CD4-positive, alpha-beta T cell (primary cell): ENCODE measurements around the gene LGALSL. TPM values are rescaled to one million over a fixed set of nuclear protein-coding genes. Genes with fewer than 3 reads are reported as not detected.

ENCODE experiments used
- ATAC-seq: fragments of 200-7000 bp; cut with Tn5 transposase; one replicate; pipeline ENCODE4 v1.10.0; 2022; ENCODE audit warnings: mild to moderate bottlenecking; ENCODE audit not compliant: poor library complexity
- CTCF ChIA-PET: fragments of 350-600 bp; sonication (Branson Sonifier 250); formaldehyde crosslinking; loops from one replicate; lab custom pipeline; 2021; ENCODE audit warnings: antibody characterized with exemption, inconsistent platforms; lab: Charles Lee
- POLR2A ChIA-PET: fragments of 350-600 bp; sonication (Branson Sonifier 250); formaldehyde crosslinking; loops from one replicate; lab custom pipeline; 2021; ENCODE audit warnings: antibody characterized with exemption, inconsistent platforms; lab: Charles Lee
- DNase-seq, 14 experiments: peaks; one replicate each; pipeline ENCODE4 v3.0.0-alpha.2; 2013 to 2020; ENCODE audit warnings: mixed read lengths in 2 of 14
- H3K27ac ChIP-seq, 2 donors: one replicate each; pipeline versions ENCODE4 v1.5.1 to v1.7.0; 2013; ENCODE audit warnings: low read length in 2 of 2, low read depth in 1 of 2, mild to moderate bottlenecking in 1 of 2
- H3K27me3 ChIP-seq, 2 experiments: 1 replicate in 1 of 2; 2 replicates in 1 of 2; pipeline versions ENCODE4 v1.6.1 to v1.7.0; 2013; ENCODE audit warnings: low read length in 2 of 2, control low read depth in 1 of 2, mild to moderate bottlenecking in 1 of 2, moderate library complexity in 1 of 2; ENCODE audit not compliant: insufficient read depth in 2 of 2, control insufficient read depth in 1 of 2
- H3K36me3 ChIP-seq: one replicate; pipeline ENCODE4 v1.6.1; 2013; ENCODE audit warnings: low read length, control low read depth; ENCODE audit not compliant: insufficient read depth
- H3K4me1 ChIP-seq: one replicate; pipeline ENCODE4 v1.6.1; 2013; ENCODE audit warnings: low read length, control low read depth; ENCODE audit not compliant: insufficient read depth
- H3K4me3 ChIP-seq: one replicate; pipeline ENCODE4 v1.5.1; 2013; ENCODE audit warnings: mild to moderate bottlenecking, low read length, moderate library complexity
- H3K9me3 ChIP-seq, 2 experiments: 1 replicate in 1 of 2; 2 replicates in 1 of 2; pipeline versions ENCODE4 v1.6.1 to v1.7.0; 2013; ENCODE audit warnings: low read length in 2 of 2, mild to moderate bottlenecking in 2 of 2, control low read depth in 1 of 2, moderate library complexity in 1 of 2; ENCODE audit not compliant: control insufficient read depth in 1 of 2, insufficient read depth in 1 of 2
- H3K27ac Mint-ChIP-seq: one replicate; pipeline ENCODE4 v1.8.0; 2020; ENCODE audit warnings: mixed read lengths
- H3K27me3 Mint-ChIP-seq: one replicate; pipeline ENCODE4 v1.8.0; 2021; ENCODE audit warnings: mixed read lengths
- H3K36me3 Mint-ChIP-seq: one replicate; pipeline ENCODE4 v1.8.0; 2021; ENCODE audit warnings: low read depth, mixed read lengths
- H3K4me1 Mint-ChIP-seq: one replicate; pipeline ENCODE4 v1.8.0; 2021; ENCODE audit warnings: low read depth, mixed read lengths
- H3K4me3 Mint-ChIP-seq: one replicate; pipeline ENCODE4 v1.8.0; 2020; ENCODE audit warnings: mild to moderate bottlenecking, mixed read lengths
- H3K9me3 Mint-ChIP-seq: one replicate; pipeline ENCODE4 v1.8.0; 2020; ENCODE audit warnings: mixed read lengths
- intact Hi-C, 2 experiments: fragments of 100-400 bp; cut with DNase I in 1 of 2; cut with micrococcal nuclease in 1 of 2; formaldehyde crosslinking; loops; one replicate each; pipeline versions ENCODE4 v1.15.1 to v1.9.0; 2023 to 2025; cut with DNase I, micrococcal nuclease
- total RNA-seq, 174 experiments: library from RNA in 2 of 174; stranded (reverse) in 2 of 174; gene quantifications; one replicate each; pipeline ENCODE4 v1.2.3 and lab custom pipeline; 2021 to 2026
- TF ChIP-seq, protein P1 (sequence below): fragments of 200-600 bp; IDR thresholded peaks from one replicate; pipeline ENCODE4 v1.8.0; 2022; ENCODE audit warnings: antibody characterized with exemption, mild to moderate bottlenecking

The LGALSL gene
- total RNA-seq, 2 experiments from 2014 or later, result 0.22 to 0.31 TPM

- Histone ChIP-seq H3K27me3 (no peaks in the 10 kb centered on the region), H3K4me1 (peaks cover 2% of the 10 kb centered on the region), H3K9me3 (no peaks in the 10 kb centered on the region), H3K27ac (no peak overlapping the region), H3K36me3 (no peaks in the 10 kb centered on the region), H3K4me3 (no peak overlapping the region)
- H3K27me3 Mint-ChIP-seq, result no peaks in the 10 kb centered on the region
- DNase-seq (no peak), ATAC-seq (no peak)
- H3K9me3 Mint-ChIP-seq, result no peaks in the 10 kb centered on the region
- H3K27ac Mint-ChIP-seq, result no peak overlapping the region
- H3K4me1 Mint-ChIP-seq, result no peaks in the 10 kb centered on the region
- TF ChIP-seq, protein P1, sequence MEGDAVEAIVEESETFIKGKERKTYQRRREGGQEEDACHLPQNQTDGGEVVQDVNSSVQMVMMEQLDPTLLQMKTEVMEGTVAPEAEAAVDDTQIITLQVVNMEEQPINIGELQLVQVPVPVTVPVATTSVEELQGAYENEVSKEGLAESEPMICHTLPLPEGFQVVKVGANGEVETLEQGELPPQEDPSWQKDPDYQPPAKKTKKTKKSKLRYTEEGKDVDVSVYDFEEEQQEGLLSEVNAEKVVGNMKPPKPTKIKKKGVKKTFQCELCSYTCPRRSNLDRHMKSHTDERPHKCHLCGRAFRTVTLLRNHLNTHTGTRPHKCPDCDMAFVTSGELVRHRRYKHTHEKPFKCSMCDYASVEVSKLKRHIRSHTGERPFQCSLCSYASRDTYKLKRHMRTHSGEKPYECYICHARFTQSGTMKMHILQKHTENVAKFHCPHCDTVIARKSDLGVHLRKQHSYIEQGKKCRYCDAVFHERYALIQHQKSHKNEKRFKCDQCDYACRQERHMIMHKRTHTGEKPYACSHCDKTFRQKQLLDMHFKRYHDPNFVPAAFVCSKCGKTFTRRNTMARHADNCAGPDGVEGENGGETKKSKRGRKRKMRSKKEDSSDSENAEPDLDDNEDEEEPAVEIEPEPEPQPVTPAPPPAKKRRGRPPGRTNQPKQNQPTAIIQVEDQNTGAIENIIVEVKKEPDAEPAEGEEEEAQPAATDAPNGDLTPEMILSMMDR, result no peak
- ChIA-PET POLR2A (no interaction called here), CTCF (interaction anchor here (1.0 kb wide), 1 partner anchor 9 kb away, joined by 3 read pairs; no protein-coding TSS in a partner anchor)
- intact Hi-C loops, result no loop called here
- no peaks in the 10 kb centered on the region for H3K36me3 Mint-ChIP-seq
- H3K4me3 Mint-ChIP-seq, result no peak overlapping the region
Observed at GRCh38 chr2:64479259-64480117, 25.5 kb downstream of the LGALSL start.

DNA sequence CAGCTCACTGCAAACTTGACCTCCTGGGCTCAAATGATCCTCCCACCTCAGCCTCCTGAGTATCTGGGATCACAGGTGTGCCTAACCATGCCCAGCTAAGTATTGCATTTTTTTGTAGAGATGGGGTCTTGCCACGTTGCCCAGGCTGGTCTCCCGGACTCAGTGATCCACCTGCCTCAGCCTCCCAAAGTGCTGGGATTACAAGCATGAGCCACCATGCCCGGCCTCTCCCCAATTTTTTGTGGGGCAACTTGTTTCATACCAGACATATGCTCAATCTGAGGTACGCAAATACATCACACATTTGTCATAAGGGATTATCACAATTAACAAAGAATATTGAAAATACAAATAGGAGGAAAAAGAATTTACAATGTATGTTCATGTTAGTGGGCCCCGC is 27.7 kb downstream of the LGALSL start:
- Mint-ChIP-seq H3K27ac (no peak overlapping the region), H3K36me3 (no peaks in the 10 kb centered on the region), H3K9me3 (no peaks in the 10 kb centered on the region), H3K4me3 (no peak overlapping the region), H3K27me3 (no peaks in the 10 kb centered on the region), H3K4me1 (no peaks in the 10 kb centered on the region)
- intact Hi-C loops, result no loop called here
- POLR2A ChIA-PET, result no interaction called here
- TF ChIP-seq, protein P1, result no peak
- Histone ChIP-seq H3K9me3 (no peaks in the 10 kb centered on the region), H3K27ac (no peak overlapping the region), H3K4me3 (no peak overlapping the region), H3K27me3 (no peaks in the 10 kb centered on the region), H3K4me1 (peaks cover 2% of the 10 kb centered on the region), H3K36me3 (no peaks in the 10 kb centered on the region)
- no peak for ATAC-seq
- DNase-seq, result no peak
- CTCF ChIA-PET, result interaction anchor here (0.9 kb wide), 1 partner anchor 151 kb away, joined by 3 read pairs; no protein-coding TSS in a partner anchor

DNA sequence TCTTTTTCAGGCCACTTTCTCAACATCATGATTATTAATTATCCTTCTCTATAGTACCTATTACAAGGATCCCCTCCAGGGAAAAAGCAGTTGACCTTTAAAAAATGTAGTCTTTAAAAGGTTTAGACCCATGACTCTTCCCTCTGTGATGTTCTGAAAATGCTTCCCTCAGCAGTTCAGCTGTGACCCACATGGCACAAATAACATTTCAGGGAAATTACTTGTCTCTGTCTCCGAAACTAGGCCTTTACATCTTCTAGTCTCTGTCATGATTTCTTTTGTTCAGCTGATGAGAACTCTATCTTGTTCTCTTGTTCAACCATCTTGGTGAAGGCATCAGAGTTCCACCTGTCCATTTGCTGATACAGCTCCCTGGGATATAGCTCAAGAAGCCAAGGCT is 28.3 kb downstream of the LGALSL start:
- Histone ChIP-seq H3K4me3 (no peak overlapping the region), H3K4me1 (peaks cover 2% of the 10 kb centered on the region), H3K27ac (no peak overlapping the region), H3K27me3 (no peaks in the 10 kb centered on the region), H3K36me3 (no peaks in the 10 kb centered on the region), H3K9me3 (no peaks in the 10 kb centered on the region)
- POLR2A ChIA-PET, result no interaction called here
- Mint-ChIP-seq H3K27ac (no peak overlapping the region), H3K4me1 (no peaks in the 10 kb centered on the region), H3K9me3 (no peaks in the 10 kb centered on the region), H3K27me3 (no peaks in the 10 kb centered on the region), H3K36me3 (no peaks in the 10 kb centered on the region), H3K4me3 (no peak overlapping the region)
- CTCF ChIA-PET, result interaction anchor here (0.9 kb wide), 1 partner anchor 151 kb away, joined by 3 read pairs; no protein-coding TSS in a partner anchor
- DNase-seq (no peak), ATAC-seq (no peak)
- TF ChIP-seq, protein P1, result no peak
- intact Hi-C loops, result no loop called here
